ENCODE measurements around the gene CSGALNACT2.

CSGALNACT2 gene

GRCh38 chr10:43112608-43112961 is 25.7 kb upstream of the CSGALNACT2 start:
- DNase-seq (ENCODE audit: low read depth in 2 of 2): no peak

DNA sequence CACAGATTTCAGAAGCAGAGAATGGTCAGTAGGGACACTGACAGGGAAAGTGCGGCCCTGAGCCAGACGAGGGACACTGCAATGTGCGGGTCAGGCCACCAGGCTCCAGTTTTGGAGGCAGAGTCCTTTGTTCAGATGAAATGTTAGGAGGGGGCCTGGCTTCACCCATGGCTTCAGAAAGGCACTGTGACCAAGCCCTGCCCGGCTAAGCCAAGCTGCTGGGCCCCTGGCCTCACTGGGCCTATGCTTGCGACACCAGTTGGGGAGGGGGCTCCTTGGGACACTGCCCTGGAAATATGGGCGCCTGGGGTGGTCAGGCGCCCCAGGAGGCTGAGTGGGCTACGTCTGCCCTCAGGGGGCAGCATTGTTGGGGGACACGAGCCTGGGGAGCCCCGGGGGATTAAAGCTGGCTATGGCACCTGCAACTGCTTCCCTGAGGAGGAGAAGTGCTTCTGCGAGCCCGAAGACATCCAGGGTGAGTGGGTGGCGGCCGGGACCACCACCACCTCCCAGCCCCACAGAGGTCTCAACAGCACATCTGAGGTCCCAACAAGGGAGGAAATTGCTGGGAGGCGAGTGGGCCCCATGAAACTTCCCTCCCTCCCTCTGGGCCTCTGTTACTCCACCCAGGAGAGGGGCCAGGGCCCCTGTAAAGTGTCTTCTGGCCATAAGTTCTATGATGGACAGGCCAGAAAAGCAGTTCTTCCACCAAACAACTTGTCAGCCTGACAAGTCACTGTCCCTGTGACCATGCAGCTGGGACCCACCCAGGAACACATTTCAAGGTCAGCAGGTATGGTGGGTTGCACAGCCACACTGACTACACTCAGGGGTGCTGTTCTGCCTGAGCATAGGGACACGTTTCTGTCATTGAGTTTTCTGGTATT is 24.8 kb upstream of the CSGALNACT2 start:
- no peak for DNase-seq (ENCODE audit: low read depth in 2 of 2)

- no peak for DNase-seq (ENCODE audit: low read depth in 2 of 2)
Observed at GRCh38 chr10:43114088-43114742, 24.0 kb upstream of the CSGALNACT2 start.

DNA sequence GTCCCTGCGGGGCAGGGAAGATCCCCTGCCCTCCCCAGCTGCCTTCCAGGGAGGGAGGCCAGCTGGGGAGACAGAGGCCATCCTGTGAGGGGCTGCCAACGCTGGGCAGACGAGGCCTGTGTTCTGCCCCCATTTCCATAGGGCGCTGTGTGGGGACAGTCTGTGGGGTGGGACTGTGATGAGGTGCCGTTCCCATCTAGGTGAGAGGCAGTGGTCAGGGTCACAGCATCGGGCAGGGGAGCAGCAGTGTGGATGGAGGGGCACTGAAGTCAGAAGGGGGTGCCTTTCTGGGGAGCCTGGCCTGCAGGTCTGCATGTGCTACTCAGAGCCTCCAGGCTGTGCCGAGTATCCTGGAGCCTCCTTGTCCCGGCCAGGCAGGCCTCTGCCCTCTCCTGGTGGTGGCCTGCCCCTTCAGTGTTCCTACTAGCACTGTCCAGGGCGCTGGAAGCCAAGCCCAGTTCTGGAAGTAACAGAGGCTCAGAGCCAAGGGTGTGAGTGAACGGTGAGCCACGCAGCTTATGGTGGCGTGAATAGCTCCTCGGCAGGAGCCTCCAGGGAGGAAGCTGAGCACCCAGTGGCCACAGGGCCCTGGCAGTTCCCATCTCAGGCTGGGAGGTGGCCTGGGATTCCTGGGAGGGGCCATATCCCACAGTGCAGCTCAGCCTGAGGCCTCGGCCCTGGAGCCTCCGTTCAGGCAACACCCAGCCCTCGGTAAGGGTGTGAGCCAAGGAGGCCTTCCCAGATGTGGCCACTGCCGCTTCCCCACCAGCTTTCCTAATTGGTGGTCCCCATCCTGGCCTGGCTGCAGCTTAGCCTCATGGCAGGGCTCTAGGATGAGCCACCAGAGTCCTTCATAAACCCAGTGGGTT is 23.3 kb upstream of the CSGALNACT2 start:
- DNase-seq (ENCODE audit: low read depth in 2 of 2): no peak

- no peak for DNase-seq (ENCODE audit: low read depth in 2 of 2)
Observed at GRCh38 chr10:43115881-43116595, 22.2 kb upstream of the CSGALNACT2 start.

- DNase-seq (ENCODE audit: low read depth in 2 of 2): no peak
Observed at GRCh38 chr10:43116596-43116995, 21.6 kb upstream of the CSGALNACT2 start.

- DNase-seq (ENCODE audit: low read depth in 2 of 2): no peak
Observed at GRCh38 chr10:43117031-43117776, 21.0 kb upstream of the CSGALNACT2 start.

GRCh38 chr10:43117777-43118583 is 20.3 kb upstream of the CSGALNACT2 start:
- DNase-seq (ENCODE audit: low read depth in 2 of 2): no peak

GRCh38 chr10:43118631-43119415 is 19.4 kb upstream of the CSGALNACT2 start:
- DNase-seq (ENCODE audit: low read depth in 2 of 2): no peak

GRCh38 chr10:43119416-43120115 is 18.7 kb upstream of the CSGALNACT2 start:
- no peak for DNase-seq (ENCODE audit: low read depth in 2 of 2)

- DNase-seq (ENCODE audit: low read depth in 2 of 2): no peak
Observed at GRCh38 chr10:43120116-43120928, 17.9 kb upstream of the CSGALNACT2 start.

- DNase-seq (ENCODE audit: low read depth in 2 of 2): peak; percentile 16 to 36
Observed at GRCh38 chr10:43120929-43121314, 17.3 kb upstream of the CSGALNACT2 start.

DNA sequence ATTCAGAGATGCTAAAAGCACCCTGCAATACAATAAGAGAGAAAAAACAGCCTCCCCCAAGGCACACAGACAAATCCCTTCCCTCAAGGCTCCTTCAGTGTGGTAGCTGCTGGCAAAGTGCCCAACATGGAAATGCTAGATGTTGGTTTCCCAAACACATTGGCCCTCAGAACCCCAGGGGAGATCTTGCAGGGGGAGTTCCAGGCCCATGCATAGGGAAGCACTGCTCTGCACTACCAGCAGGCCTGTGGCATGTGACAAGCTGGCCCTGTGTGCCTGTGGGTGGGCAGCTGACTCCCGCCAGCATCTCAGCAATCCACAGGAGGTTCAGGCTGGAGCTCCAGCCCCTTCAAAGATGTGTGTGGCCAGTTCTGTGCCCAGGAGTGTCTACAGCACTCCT is 16.8 kb upstream of the CSGALNACT2 start:
- DNase-seq (ENCODE audit: low read depth in 2 of 2): no peak

DNA sequence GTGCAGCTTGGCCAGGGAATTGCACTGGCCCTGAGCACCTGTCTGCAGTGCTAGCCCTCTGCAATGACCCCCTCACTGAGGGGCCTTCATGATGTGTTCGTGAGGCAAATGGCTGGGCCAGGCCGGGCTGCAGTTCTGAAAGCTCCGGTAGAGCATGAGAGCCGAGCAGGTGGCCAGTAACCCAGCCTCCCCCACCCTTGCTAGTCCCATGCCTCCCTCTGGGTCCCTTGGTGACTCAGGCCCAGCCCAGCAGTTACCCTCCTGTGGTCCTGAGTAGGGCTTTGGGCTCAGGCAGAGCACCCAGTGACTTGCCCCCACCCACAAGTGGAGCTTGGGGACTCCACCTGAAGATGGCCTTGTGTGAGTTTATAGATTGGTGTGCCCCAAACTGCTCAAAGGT is 16.1 kb upstream of the CSGALNACT2 start:
- DNase-seq (ENCODE audit: low read depth in 2 of 2): no peak

GRCh38 chr10:43122826-43123225 is 15.4 kb upstream of the CSGALNACT2 start:
- no peak for DNase-seq (ENCODE audit: low read depth in 2 of 2)

DNA sequence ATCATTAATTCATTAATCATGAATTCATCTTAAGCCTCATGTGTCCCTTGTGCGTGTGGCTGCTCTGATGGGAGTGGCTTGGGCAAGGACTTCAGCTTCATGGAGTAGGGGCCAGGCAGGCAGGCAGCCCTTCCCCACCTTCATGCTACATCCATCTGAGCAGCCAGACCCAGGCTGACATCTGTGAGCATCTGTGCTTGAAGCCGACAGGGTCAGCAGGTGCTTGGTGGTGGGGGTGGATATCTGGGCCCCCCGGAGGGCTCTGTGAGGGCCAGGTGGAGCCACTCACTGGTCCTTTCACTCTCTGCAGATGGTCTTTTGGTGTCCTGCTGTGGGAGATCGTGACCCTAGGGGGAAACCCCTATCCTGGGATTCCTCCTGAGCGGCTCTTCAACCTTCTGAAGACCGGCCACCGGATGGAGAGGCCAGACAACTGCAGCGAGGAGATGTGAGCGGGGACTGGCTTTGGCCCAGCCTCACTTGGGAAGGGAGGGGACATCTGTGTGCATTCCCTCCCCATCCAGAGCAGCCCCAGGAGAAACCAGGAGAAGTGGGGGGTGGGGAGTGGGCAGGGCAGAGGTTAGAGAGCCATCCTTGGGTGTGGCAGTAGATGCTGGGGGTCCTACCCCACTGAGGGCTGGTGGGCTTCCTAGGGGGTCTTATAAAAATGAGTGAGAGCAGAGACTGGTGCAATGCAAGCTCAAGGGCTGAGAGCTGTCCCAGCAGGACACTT is 14.7 kb upstream of the CSGALNACT2 start:
- DNase-seq (ENCODE audit: low read depth in 2 of 2): no peak

- no peak for DNase-seq (ENCODE audit: low read depth in 2 of 2)
Observed at GRCh38 chr10:43124094-43124521, 14.1 kb upstream of the CSGALNACT2 start.
